OCI-LY7 (cell line): ENCODE data around the gene PLEKHA6.

Experiments used
- CTCF ChIP-seq: fragments of 200-600 bp; sonication (generic); conservative IDR thresholded peaks from 2 replicates; pipeline ENCODE4 v1.5.1; 2014; ENCODE audit warnings: mild to moderate bottlenecking, antibody characterized with exemption, low read length, moderate library complexity, mixed read lengths
- EZH2phosphoT487 ChIP-seq: fragments of 200-600 bp; sonication (generic); IDR thresholded peaks from 2 replicates; pipeline ENCODE4 v1.6.1; 2018; ENCODE audit warnings: low read depth, borderline replicate concordance, mild to moderate bottlenecking, mixed run types, antibody characterized with exemption, low read length, moderate library complexity, mixed read lengths

GRCh38 chr1:204327359-204327758, 32.4 kb downstream of the PLEKHA6 start:
- TF ChIP-seq CTCF (no peak), EZH2phosphoT487 (no peak)
